IPS-NIHi7 (cell line): ENCODE data around the gene PIGC.

ENCODE experiments used
- DNase-seq: peaks from one replicate; pipeline ENCODE4 v3.0.0; 2012; ENCODE audit warnings: mixed read lengths; ENCODE audit errors: extremely low spot score

The PIGC gene

GRCh38 chr1:172398970-172399755 is 44.7 kb downstream of the PIGC start:
- no peak for DNase-seq

DNA sequence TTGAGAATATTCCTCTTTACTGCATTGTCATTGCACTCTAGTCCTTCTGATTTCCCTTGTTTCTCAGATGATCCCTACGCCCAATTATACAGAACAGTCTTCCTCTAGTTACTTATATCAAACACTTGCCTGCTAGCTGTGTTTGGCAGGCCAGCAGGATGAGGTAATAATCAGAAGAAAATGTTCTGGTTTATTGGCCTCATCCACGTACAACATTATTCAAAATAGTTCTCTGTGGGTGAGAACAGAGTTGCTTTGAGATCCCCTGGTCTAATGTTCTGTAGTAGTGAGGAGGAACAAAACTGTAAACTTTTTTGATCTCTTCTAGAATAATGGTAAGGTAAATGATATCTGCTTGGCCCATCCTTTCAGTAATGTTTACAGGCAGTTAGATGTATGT is 45.7 kb downstream of the PIGC start:
- no peak for DNase-seq

GRCh38 chr1:172397633-172398032 is 46.2 kb downstream of the PIGC start:
- DNase-seq = no peak

- no peak for DNase-seq
These were observed 46.6 kb downstream of the PIGC start for GRCh38 chr1:172397221-172397620.

- no peak for DNase-seq
These were observed 48.3 kb downstream of the PIGC start for GRCh38 chr1:172395576-172395975.

GRCh38 chr1:172394811-172395210 is 49.1 kb downstream of the PIGC start:
- DNase-seq = no peak

DNA sequence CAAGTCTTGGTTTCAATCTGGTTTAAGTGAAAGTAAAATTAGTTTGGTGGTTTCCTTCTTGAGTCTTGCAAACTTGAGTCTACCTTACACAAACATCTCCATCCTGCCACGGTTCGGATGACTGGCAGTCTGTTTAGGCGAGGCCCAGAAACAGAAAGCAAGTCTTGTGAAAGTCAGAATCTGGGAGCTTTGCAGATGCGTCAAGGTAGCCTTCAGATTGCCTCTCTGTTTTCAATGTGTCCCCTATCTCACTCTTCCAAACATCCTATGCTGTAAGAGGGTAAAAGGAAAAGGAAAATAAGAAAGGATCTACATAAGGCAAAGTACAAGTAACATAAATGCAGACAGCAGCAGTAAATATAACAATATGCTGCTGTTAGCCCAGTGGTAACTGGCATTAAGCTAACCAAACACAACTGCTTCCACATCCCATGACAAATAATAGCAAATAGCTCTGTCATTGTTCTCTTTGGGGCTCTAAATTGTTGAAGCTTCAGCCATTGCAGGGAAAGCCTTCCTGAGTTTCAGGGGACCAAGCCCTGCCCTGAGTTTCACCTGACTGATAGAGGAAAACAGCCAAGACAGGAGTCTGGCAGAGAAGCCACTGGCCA is 49.6 kb downstream of the PIGC start:
- no peak for DNase-seq

DNA sequence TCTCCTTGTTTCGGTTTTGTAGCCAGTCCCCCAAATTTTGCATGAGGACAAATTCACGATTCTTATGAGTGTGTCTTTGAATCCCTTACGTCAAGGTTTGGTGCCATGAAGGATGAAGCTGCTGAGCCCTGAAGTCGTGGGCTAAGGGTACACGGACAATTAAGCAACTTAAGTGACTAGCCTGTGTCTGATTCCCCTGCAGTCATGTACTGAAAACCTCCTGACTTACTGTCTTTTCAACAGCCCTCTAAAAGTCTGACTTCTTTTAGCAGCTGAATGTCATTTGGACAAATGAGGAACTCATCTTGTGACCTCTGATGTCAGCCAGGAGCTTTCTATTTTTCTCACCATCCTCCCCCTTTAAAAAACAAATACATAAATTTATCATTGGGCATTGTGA is 50.5 kb downstream of the PIGC start:
- DNase-seq = no peak

DNA sequence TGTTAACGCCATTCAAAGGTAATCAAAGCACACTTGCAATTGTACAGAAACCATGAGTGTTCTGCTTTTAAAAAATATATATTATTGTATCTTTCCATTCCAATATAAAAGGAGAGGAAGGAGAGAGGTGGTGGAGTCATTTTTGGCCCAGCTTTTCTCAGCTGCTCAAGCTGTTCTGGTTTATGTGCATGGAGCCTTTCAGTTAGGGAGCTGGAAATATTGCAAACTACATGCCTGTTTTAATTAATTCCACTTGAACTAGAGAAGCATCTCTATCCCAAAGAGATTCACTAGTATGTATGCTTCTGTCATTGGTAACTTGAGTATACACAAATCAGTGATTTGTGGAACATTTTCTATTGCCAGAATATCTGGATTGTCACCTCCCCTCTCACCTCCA is 51.9 kb downstream of the PIGC start:
- DNase-seq = no peak
